ENCODE data around the gene SLBP.

SLBP gene

DNA sequence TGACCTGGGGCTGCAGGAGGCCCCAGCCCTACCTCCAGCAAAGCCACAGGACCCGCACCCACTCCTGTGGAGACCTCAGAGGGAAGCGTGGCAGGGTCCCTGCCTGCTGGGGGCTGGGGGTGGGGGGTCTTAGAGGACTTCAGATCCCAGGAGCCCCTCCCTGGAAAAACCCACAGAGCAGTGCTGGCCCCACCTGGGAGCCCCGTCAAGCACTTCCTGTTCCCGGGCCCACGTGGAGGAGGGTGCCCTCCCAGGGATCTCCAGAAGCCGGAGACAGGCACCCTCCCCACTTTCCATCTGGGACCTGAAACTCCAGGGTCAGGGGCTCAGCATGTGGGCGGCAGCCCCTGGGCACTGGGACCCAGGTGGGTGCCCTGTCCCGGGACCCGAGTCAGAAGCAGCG, 41.2 kb upstream of the SLBP start:
- TF ChIP-seq, protein P1, sequence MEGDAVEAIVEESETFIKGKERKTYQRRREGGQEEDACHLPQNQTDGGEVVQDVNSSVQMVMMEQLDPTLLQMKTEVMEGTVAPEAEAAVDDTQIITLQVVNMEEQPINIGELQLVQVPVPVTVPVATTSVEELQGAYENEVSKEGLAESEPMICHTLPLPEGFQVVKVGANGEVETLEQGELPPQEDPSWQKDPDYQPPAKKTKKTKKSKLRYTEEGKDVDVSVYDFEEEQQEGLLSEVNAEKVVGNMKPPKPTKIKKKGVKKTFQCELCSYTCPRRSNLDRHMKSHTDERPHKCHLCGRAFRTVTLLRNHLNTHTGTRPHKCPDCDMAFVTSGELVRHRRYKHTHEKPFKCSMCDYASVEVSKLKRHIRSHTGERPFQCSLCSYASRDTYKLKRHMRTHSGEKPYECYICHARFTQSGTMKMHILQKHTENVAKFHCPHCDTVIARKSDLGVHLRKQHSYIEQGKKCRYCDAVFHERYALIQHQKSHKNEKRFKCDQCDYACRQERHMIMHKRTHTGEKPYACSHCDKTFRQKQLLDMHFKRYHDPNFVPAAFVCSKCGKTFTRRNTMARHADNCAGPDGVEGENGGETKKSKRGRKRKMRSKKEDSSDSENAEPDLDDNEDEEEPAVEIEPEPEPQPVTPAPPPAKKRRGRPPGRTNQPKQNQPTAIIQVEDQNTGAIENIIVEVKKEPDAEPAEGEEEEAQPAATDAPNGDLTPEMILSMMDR (IDR thresholded peaks at IDR 0.05; ENCODE audit: low read depth, low read length) = no peak
- H3K4me3 ChIP-seq (ENCODE audit: low read depth, low read length) = no peak overlapping the region
- DNase-seq (ENCODE audit: low read depth, low spot score) = no peak
- in situ Hi-C loops (cut with HindIII; ENCODE audit: low sequenced_read_pairs) = no loop called here

DNA sequence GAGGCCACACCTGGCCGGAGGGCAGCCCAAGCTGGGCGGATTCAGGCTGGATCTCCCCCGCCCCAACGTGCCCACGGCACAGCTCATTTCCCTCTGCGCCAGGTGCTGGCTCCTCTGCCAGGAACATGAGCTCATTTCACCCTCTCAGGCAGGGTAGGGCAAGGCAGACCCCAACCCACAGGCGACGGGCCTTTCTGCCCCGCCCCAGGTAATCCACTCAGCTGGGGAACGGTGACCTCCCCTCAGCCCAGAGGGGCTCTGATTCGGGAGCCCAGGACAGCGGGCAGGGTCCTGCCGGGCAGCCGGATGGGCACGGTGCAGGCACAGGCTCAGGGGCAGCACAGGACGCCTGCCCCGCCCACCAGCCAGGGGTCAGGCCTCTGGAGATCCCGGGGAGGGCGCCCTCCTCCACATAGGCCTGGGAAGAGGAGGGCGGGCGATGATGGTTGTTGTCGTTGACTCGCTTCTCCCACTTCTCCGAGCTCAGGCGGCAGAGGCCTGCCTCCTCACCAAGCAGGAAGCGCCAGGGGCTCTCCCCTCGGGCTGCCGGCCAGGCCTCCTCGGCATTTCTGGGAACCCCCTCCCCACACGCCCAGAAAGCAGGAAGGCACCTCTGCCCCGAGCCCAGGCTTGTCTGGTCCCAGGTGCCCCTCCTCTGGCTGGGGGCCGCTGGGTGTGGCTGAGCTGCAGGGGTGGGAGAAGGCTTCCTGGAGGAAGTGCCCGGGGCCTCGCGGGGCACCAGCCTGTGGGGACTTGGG, 40.3 kb upstream of the SLBP start:
- in situ Hi-C loops (cut with HindIII; ENCODE audit: low sequenced_read_pairs) = no loop called here
- DNase-seq (ENCODE audit: low read depth, low spot score) = no peak
- no peak overlapping the region for H3K4me3 ChIP-seq (ENCODE audit: low read depth, low read length)

DNA sequence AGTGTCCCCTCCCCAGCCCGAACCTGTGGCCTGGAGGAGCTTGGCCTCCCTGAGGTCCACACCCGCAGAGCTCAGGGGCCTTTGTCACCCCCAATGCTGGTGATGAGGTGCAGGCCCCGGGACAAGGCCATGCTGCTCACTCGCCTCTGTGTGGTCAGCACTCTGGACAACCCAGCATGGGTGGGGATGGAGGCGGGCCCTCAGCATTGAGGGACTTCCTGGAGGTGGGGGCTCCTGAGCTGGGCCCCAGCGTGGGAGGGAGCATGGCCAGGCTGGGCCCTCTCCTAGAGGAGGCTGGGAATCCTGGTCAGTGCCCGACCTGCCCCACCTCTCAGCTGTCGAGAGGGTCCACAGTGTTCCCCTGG, 39.8 kb upstream of the SLBP start:
- TF ChIP-seq, protein P1 (IDR thresholded peaks at IDR 0.05; ENCODE audit: low read depth, low read length) = no peak
- H3K4me3 ChIP-seq (ENCODE audit: low read depth, low read length) = no peak overlapping the region
- in situ Hi-C loops (cut with HindIII; ENCODE audit: low sequenced_read_pairs) = no loop called here

More for the DNA sequence above, 40.3 kb upstream of the SLBP start:
- TF ChIP-seq, protein P1 (IDR thresholded peaks at IDR 0.05; ENCODE audit: low read depth, low read length) = no peak

DNA sequence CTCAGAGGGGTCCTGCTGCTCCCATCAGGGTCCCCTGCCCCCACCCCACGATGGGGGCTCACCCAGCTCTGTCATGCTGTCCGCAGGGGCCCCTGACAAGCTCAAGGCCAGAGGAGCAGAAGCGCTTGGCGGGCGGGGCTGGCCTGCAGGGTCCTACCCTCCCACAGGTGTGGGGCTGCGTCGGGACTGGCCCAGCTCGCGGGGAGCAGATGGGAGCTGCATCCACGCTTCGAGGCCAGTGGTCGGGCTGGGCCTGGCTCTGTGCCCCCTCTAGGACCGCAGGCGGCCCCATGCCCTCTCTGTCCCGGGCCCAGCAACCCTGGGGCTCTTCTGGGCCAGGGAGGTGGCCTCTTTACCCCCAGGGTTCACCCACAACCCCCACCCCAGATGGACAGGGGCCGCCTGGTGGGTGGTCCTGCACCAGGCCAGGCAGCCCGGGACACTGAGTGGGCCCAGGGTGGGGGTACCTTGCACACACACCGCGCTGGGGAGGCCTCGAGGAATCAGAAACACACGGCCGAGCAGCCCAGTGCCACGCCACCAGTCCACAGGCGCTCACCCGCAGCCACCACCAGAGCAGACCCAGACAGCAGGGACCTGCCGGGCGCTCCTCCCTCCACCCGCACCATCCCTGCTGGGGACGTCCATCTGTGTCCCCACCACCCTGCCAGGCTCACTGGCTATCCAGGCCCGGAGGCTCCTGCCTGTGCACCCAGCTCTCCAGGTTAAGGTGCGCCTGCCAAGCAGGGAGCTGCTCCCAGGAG, 39.2 kb upstream of the SLBP start:
- in situ Hi-C loops (cut with HindIII; ENCODE audit: low sequenced_read_pairs) = no loop called here
- H3K4me3 ChIP-seq (ENCODE audit: low read depth, low read length) = no peak overlapping the region
- TF ChIP-seq, protein P1 (IDR thresholded peaks at IDR 0.05; ENCODE audit: low read depth, low read length) = no peak

More for the DNA sequence above, 39.8 kb upstream of the SLBP start:
- DNase-seq (ENCODE audit: low read depth, low spot score) = no peak

DNA sequence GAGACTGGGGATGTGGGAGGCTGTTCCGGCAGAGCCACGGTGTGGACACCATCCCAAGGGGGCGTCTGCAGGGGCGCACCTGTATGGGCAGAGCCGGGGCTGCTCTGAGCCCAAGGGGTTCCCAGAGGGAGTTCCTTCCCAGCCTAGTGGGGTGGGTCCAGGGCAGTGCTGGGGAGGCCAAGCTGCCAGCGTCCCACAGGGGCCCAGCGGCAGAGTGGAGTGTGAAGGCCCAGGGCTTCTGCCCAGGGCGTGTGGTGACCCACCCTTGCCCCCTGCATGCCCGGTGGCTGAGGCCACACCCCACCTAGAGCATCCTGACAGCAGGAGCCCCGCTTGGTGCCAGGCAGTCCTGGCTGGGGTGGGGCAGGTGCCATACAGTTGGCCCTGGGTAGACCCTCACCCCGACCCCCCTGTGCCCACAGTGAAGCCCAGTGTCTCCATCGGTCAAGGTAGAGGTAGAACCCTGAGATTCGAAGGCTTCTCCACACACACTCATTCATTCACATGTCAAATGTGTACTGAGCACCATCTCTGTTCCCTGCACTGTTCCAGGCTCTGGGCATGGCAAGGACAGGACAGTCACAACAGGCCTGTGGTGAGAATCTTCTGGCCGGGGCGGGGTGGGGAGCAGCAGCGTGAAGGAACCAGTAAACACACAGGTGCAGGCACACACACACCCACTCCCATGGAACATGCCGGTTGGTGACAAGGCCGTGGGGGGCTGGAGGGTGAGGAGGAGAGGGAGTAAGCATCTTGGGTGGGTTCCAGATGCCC, 38.4 kb upstream of the SLBP start:
- in situ Hi-C loops (cut with HindIII; ENCODE audit: low sequenced_read_pairs) = no loop called here
- H3K4me3 ChIP-seq (ENCODE audit: low read depth, low read length) = no peak overlapping the region
- no peak for DNase-seq (ENCODE audit: low read depth, low spot score)
- TF ChIP-seq, protein P1 (IDR thresholded peaks at IDR 0.05; ENCODE audit: low read depth, low read length) = no peak

More for the DNA sequence above, 39.2 kb upstream of the SLBP start:
- DNase-seq (ENCODE audit: low read depth, low spot score) = no peak

DNA sequence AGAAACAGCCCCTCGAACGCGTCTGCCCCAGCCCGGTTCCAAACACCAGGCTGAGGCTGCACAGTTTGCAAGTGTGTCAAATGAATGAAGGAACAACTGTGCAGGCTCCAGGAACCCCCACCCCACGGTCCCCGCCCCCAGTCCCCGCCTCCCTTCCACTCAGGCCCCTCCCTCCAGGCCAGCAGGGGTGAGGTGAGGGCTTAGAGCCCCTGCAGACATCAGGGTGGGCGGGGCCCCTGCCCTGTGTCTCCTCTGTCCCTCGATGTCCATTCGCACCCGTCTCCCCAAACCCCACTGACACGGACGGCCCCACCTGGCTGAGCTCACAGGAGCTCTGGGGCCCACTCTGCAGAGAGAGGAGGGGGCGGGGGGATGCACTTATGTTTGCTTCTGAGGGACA, 37.7 kb upstream of the SLBP start:
- no peak overlapping the region for H3K4me3 ChIP-seq (ENCODE audit: low read depth, low read length)
- no peak for DNase-seq (ENCODE audit: low read depth, low spot score)
- TF ChIP-seq, protein P1 (IDR thresholded peaks at IDR 0.05; ENCODE audit: low read depth, low read length) = no peak
- in situ Hi-C loops (cut with HindIII; ENCODE audit: low sequenced_read_pairs) = no loop called here

Measured in astrocyte of the spinal cord (primary cell).